HG03469 (cell line): Measurements from ENCODE around the gene OSBPL8.
"Not testable (repeated sequence)": the region's sequence is repeated elsewhere in the genome, so short reads cannot be mapped to it uniquely, and the experiment has no call there.

ENCODE experiments used
- ATAC-seq: cut with Tn5 transposase; IDR thresholded peaks from one replicate; pipeline ENCODE4 v1.9.1; 2021; ENCODE audit warnings: mild to moderate bottlenecking, moderate library complexity, moderate number of reproducible peaks; ENCODE audit not compliant: unreplicated experiment

Gene OSBPL8

DNA sequence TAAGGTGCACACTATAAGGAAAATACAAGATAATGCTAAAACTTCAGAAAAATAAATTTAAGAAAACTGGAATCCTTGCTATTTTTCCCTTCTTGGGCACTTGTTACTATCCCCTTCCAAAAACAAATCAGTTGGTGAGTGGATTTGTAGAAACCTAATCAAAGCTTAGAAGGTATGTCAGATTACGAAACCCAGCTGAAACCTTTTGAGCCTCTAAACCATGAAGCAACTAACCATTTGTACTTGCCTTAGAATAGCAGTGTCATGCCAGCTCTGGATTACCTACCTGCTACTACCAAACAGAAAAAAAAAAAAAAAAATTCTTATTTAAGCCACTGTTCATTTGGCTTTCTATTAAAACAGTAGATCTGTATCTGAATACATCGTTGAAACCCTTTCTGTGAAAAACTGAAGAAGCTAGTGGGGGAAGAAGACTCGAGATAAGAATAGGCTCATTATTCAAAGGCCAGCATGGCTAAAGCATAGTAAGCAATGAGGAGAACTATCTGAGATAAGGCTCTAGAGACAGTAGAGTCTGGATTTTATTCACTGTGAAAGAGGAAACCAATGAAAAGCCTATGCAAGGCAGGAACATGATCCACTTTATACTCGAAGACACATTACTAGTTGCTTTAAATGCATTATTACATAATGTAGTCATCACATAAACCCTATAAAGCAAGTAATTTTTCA, 30.2 kb downstream of the OSBPL8 start:
- ATAC-seq, result no peak

- ATAC-seq, result no peak
These were observed 36.2 kb downstream of the OSBPL8 start for GRCh38 chr12:76523408-76523807.

GRCh38 chr12:76520348-76520747, 39.2 kb downstream of the OSBPL8 start:
- no peak for ATAC-seq

- ATAC-seq, result no peak
These were observed 40.0 kb downstream of the OSBPL8 start for GRCh38 chr12:76519538-76519937.

GRCh38 chr12:76518699-76519098, 40.9 kb downstream of the OSBPL8 start:
- no peak for ATAC-seq

GRCh38 chr12:76515271-76515670, 44.3 kb downstream of the OSBPL8 start:
- ATAC-seq, result no peak

DNA sequence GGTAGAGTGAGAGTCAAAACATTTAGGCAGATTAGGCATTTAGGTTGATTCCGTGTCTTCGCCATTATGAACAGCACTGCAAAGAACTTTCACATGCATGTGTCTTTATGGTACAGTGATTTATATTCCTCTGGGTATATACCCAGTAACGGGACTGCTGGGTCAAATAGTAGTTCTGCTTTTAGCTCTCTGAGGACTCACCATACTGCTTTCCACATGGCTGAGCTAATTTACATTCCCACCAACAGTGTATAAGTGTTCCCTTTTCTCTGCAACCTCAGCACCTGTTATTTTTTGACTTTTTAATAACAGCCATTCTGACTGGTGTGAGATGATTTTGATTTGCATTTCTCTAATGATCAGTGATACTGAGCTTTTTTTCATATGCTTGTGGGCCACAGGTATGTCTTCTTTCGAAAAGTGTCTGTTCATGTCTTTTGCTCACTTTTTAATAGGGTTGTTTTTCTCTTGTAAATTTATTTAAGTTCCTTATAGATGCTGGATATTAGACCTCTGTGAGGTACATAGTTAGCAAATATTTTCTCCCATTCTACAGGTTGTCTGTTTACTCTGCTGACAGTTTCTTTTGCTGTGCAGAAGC, 48.4 kb downstream of the OSBPL8 start:
- peak; percentile 95 for ATAC-seq

DNA sequence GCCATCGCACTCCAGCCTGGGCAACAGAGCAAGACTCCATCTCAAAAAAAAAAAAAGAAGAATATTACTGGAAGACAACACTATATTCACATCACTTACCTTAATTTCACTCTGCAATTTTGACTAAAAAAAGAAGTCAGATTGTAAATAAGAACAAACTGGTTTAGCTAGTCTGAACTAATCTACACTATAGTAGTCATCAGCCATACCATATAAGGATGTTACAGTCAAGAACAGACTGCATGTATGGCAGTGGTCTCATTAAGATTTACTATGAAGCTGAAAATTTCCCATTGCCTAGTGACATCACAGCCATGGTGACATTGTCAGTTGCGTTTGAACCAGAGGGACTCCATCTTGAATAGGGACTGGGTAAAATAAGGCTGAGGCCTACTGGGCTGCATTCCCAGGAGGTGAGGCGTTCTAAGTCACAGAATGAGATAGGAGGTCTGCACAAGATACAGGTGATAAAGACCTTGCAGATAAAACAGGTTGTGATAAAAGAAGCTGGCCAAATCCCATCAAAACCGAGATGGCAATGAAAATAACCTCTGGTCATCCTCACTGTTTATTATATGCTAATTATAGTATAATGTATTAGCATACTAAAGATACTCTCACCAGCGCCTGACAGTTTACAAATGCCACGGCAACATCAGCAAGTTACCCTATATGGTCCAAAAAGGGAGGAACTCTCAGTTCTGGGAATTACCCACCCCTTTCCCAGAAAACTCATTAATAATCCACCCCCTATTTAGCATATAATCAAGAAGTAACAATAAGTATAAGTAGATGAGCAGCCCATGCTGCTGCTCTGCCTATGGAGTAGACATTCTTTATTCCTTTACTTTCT, 51.2 kb downstream of the OSBPL8 start:
- no peak for ATAC-seq

GRCh38 chr12:76506149-76506548, 53.4 kb downstream of the OSBPL8 start:
- ATAC-seq, result no peak

- no peak for ATAC-seq
These were observed 54.5 kb downstream of the OSBPL8 start for GRCh38 chr12:76505050-76505449.

DNA sequence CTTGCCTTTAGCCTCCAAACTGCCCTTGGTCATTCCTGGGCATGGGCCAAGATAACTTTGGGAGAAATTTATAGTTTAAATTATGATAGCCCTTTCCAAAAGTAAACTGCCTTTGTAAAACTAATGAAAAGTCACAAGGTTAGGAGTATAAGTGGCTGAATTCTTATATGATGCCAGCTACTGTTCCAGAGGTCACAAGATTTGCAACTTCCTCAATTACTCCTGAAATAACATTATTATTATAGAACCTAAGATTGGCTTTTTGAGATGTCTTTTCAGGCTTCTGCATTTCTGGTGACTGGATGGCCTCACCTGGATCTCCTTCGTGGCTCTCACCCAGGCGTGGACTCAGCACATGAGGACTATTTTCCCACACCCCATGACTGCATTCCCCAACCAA, 55.0 kb downstream of the OSBPL8 start:
- no peak for ATAC-seq

- no peak for ATAC-seq
These were observed 55.6 kb downstream of the OSBPL8 start for GRCh38 chr12:76503957-76504356.

GRCh38 chr12:76501390-76501789, 58.2 kb downstream of the OSBPL8 start:
- no peak for ATAC-seq

GRCh38 chr12:76499136-76499535, 60.4 kb downstream of the OSBPL8 start:
- not testable (repeated sequence) for ATAC-seq

- ATAC-seq, result no peak
These were observed 64.0 kb downstream of the OSBPL8 start for GRCh38 chr12:76495556-76495955.

DNA sequence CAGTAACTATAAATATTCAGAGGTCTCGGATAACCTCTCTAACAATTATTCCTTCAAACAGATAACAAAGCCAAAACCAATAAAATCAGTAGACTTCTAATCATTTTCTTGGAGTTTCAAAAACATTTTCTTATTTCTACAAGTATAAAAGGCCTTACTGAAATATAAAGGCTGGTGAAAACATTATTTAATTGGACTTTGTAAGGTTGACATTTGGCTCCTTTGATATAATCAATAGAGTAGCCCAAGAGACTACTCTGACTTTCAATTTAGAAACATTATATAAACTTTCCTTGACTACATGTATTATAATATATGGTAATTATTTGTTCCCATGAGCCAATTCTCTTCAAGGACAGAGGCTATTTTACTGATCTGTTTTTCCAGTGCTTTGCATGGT, 68.3 kb downstream of the OSBPL8 start:
- no peak for ATAC-seq

DNA sequence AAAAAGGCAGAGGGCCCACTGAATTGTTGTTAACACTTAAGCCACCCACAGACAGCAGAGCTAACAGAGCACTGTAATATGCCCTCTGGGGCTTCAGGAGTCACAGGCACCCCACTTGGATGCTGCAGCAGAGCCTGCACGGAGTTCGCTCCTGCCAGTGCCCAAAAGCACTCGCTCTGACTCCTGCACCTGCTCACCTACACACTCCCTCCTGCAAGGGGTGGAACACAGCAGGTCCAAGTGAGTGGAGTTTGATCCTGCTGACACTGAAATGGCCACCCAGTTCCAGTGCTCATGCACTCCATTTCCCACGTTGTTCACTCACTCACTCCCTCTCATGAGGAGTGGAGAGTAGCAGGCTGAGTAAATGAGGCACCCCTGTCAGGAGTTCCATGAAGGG, 68.8 kb downstream of the OSBPL8 start:
- no peak for ATAC-seq

DNA sequence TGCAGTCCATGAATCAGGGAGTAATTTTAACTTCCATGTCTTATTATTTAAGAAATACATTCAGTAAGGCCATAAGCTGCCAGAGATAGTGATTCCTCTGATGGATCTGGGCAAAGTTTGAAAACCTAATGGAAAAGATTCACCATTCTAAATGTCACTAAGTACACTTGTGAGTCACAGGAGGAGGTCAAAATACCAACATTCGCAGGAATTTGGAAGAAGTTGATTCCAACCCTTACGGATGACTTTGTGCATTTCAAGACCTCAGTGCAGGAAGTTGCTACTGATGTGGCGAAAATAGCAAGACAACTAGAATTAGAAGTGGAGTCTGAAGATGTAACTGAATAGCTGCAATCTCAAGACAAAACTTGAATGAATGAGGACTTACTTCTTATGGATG, 69.8 kb downstream of the OSBPL8 start:
- ATAC-seq, result no peak

DNA sequence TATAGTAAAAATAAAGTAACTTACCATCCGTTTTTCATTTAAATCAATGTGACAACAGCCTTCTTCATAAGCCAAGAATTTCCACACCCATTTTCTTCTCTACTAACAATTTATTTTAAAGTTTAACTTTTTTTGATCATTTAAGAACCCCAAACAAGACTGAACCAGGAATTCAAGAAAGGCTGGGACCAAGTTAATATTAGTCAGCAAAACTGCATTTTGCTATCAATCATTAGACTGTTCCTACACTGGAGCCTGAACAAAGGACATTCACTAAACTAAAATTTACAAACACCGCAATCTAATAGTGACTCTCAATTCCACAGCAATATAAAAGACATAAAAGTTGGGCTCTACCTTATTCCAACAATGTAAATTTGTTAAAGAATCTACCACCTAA, 73.6 kb downstream of the OSBPL8 start:
- no peak for ATAC-seq

DNA sequence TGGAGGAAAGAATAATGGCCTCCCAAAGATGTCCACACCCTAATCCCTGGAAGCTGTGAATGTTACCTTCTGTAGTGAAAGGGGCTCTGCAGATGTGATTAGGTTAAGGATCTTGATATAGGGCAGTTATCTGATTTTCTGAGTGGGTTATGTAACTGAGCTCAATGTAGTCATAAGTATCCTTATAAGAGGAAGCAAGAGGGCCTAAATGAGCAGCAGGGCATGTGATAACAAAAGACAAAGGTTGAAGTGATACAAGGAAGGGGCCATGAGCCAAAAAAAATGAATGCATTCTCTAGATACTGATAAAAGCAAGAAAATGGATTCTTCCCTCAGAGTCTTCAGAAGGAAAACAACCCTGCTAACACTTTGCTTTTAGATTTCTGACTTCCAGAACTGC, 78.8 kb downstream of the OSBPL8 start:
- ATAC-seq, result no peak

DNA sequence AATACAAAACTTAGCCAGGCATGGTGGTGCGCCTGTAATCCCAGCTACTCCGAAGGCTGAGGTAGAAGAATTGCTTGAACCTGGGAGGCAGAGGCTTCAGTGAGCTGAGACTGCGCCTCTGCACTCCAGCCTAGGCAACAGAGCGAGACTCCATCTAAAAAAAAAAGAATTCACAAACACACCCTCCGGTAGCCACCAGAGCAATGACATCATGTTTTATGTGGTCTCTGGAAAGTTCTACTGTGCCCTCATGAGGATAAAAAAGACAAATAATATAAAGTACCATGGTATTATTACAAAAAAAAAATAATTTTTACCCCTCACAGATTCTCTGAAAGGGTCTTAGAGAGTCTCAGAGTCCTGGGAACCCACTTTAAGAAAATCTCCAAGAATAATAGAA, 81.5 kb downstream of the OSBPL8 start:
- no peak for ATAC-seq

DNA sequence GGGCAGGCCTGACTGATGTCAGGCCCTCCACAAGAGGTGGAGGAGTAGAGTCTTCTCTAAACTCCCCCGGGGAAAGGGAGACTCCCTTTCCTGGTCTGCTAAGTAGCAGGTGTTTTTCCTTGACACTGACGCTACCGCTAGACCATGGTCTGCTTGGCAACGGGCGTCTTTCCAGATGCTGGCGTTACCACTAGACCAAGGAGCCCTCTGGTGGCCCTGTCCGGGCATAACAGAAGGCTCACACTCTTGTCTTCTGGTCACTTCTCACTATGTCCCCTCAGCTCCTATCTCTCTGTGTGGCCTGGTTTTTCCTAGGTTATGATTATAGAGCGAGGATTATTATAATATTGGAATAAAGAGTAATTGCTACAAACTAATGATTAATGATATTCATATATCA, 86.7 kb downstream of the OSBPL8 start:
- not testable (repeated sequence) for ATAC-seq
